GM12801 (cell line): Measurements from ENCODE around the gene CYP3A5.

ENCODE experiments used
- TF ChIP-seq, protein P1 (sequence below): IDR thresholded peaks from one replicate; pipeline ENCODE4 v1.5.1; 2011; ENCODE audit warnings: control low read depth; ENCODE audit not compliant: insufficient read length; ENCODE audit errors: extremely low read depth

CYP3A5 gene

DNA sequence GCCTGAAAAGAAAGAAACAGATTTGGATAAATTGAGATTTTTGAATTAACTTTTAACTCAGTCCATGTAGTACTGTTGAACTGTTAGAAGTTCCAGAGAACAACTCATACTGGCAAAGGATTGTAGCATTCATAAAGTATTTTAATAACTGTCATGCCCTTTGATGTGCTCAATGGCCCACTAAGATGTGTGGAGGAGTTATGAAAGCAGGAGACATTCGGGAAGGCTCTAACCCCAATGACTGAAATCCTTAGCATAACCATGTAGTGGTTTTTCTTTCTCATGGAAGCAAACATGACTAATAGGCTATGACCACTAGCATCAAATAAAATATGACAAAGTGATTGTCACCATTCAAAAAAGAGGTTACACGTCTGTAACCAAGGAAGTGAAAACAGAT, 29.5 kb upstream of the CYP3A5 start:
- TF ChIP-seq, protein P1, sequence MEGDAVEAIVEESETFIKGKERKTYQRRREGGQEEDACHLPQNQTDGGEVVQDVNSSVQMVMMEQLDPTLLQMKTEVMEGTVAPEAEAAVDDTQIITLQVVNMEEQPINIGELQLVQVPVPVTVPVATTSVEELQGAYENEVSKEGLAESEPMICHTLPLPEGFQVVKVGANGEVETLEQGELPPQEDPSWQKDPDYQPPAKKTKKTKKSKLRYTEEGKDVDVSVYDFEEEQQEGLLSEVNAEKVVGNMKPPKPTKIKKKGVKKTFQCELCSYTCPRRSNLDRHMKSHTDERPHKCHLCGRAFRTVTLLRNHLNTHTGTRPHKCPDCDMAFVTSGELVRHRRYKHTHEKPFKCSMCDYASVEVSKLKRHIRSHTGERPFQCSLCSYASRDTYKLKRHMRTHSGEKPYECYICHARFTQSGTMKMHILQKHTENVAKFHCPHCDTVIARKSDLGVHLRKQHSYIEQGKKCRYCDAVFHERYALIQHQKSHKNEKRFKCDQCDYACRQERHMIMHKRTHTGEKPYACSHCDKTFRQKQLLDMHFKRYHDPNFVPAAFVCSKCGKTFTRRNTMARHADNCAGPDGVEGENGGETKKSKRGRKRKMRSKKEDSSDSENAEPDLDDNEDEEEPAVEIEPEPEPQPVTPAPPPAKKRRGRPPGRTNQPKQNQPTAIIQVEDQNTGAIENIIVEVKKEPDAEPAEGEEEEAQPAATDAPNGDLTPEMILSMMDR, result no peak

DNA sequence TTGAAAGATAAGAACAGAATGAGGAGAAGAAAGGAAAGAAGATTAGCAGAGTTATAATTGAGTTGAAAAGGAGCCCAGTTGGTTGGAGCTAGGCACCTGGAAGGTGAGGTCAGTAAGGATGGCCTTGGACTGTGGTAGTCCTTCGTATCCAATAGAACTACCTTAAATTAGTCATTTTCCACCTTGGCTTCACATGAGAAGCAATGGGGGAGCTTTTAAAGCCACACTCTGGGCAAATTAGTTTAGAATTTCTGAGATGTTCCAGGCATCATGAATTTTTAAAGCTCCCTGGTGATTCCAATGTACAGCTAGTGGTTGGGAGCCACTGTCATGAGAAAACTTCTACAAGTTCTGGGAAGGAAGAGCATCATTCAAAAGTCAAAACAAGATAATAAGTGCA, 27.3 kb upstream of the CYP3A5 start:
- TF ChIP-seq, protein P1, result no peak

DNA sequence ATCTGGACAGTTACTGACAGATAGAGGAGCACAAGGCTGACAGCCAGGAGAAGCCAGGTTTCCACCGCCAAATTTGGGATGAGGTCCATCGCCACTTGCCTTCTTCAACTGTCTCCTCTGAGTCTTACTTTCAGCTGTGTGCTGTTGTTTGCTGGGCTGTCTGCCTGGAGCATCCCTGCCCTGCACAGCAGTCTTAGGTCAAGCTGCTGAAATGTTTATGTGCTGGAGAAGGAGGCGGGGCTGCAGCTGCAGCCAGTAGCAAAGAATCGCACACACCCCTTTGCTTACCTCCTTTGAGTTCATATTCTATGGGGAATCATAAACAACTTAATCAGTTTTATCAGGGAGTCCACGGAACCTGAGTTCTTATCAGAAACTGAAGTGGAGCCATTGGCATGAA, 20.1 kb upstream of the CYP3A5 start:
- TF ChIP-seq, protein P1, result no peak

DNA sequence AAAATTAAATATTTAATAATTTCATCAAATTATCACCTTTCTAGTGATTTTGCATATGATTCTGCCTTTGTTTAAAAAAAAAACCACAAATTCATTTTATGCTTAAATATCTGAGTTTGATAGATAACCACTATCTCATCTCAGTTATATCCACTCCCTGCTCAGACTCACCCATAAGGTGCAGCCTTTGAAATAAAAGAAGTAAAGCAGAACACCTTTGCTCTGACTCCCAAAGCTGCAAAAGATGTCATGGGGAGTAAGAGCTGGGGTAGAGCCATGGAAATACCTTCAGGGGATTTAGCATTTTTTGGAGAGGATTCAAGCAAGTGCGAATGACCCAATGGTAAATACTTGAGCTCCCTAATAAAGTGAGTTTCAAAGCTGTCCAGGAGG, 15.1 kb upstream of the CYP3A5 start:
- TF ChIP-seq, protein P1, result no peak

DNA sequence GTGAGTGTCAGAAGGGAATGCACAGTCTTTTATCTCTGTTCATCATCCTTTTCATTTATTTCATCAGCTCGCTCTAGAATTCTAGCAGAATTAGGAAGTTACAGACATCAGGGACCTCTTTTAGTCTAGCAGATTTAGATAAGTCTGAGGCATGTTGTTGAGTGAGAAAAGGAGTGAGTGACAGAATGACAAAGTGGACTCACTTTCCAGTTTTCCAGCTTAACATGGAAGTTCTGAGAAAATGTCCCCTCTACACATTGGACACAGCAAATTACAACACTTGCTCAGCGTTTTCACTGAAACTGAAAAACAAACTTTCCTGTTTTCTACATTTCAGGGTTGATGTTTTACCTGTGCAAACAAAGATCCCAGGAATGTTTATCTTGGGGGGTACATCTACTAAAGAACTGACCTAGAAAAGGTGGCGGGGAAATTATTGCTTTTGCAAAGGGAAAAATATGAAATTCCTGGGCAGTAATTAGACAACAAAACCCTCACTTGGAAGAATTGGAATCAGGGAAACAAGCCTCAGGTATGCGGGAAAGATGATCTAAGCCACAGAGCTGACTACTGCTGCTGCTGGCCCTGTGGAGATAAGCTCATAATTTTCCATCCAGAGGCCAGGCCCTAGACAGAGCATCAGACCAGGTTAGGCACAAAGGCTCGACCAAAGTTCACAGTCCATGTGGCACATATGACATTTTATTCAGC, 14.6 kb upstream of the CYP3A5 start:
- TF ChIP-seq, protein P1, result no peak

DNA sequence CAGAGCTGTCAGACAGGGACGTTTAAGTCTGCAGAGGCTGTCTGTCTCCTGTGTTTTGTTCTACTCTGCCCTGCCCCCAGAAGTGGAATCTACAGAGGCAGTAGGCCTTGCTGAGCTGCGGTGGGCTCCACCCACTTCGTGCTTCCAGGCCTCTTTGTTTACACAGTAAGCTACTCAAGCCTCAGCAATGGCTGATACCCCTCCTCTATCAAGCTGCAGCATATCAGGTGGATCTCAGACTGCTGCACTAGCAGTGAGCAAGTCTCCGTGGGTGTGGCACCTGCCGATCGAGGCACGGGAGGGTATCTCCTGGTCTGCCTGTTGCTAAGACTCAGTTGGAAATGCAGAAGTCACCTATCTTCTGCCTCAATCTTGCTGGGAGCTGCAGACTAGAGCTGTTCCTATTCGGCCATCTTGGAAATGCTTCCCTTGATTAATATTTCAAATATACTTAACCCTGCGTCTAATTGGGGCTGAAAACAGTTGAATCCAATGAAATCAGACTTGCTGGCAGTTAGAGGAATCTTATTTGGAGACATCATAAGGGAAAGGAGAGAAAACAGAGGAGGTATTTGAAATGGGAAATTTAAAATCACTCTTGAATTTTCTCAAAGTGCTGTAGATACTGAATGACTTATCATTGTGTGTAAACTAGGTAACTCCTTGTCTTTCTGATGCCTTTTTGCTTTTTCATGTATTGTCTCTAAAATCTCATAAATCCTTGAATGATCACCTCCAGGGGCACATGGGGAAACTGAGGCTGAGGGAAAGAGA, 13.8 kb upstream of the CYP3A5 start:
- TF ChIP-seq, protein P1, result no peak

DNA sequence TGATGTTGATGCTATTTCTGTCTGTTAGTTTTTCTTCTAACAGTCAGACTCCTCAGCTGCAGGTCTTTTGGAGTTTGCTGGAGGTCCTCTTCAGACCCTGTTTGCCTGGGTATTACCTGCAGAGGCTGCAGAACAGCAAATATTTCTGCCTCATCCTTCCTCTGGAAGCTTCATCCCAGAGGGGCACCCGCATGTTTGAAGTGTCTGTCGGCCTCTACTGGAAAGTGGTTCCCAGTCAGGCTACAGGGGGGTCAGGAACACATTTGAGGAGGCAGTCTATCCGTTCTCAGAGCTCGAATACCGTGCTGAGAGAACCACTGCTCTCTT, 13.3 kb upstream of the CYP3A5 start:
- TF ChIP-seq, protein P1, result no peak
